Activated T-cell treated with anti-CD3 and anti-CD28 coated beads, Interleukin-2, amount 50 U/mL, for 48 hours (primary cell): ENCODE results near the gene WWC2.

ENCODE experiments used
- DNase-seq, 2 experiments: peaks; one replicate each; pipeline ENCODE4 v3.0.0-alpha.2; 2020

WWC2 gene

GRCh38 chr4:183335369-183335940 lies 236.4 kb downstream of the WWC2 start:
- DNase-seq: no peak

DNA sequence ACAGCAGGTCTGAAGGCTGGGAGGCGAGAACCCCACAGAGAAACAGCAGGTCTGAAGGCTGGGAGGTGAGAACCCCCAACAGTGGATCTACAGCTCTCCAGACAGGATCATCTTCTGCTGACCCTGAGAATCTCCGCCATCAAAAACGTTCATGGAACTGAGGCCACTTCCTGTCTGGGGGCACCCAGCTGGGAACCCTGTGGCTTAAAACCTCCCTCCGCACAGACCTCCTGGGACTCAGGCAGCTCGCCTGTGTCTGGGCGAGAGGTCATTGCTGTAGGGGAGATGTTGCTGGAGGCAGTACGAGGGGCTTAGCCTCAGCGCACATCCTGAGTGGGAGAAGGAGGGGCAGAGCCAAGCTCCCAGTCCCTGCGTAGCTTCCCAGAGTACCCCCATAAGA lies 238.3 kb downstream of the WWC2 start:
- no peak for DNase-seq

GRCh38 chr4:183337833-183338232 lies 238.8 kb downstream of the WWC2 start:
- no peak for DNase-seq

GRCh38 chr4:183342541-183343533 lies 243.8 kb downstream of the WWC2 start:
- DNase-seq: peak in 1 of 2 experiments; percentile 23

DNA sequence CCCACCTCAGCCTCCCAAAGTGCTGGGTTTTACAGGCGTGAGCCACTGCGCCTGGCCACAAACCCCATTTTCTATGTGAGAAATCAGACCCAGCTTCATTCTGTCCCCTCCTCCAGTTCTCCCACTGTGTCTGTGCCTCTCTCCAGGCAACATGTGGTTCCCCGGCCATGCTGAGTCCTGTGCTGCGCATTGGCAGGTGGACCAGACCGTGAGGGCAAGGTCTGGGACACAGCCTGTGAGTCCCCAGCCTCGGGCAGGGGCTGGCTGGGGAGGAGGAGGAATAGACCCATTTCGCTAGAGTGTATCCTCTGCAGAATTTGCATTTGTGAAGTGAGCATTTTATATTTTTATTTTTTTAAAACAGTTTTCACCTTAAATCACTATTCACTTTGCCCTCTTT lies 244.7 kb downstream of the WWC2 start:
- no peak for DNase-seq

GRCh38 chr4:183344523-183345255 lies 245.6 kb downstream of the WWC2 start:
- no peak for DNase-seq

DNA sequence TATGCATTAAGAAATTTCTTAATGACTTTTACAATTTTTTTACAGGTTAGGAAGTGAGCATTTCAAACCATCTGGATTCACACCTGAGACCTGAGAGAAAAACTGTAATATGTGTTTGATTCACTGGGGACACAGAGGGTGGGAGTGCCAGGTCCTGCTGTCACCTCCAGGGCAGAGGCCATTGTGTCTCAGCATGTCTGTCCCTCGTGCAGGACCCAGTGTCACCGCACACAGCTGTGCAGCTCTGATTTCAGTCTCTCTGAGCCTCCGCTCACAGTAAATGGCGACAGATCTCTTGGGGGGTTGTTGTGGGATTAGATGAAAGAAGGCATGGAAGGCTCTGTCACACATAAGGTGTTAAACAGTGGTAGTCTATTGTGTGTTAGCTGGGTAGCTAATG lies 246.2 kb downstream of the WWC2 start:
- no peak for DNase-seq

- no peak for DNase-seq
Measured at GRCh38 chr4:183347146-183347545, 248.1 kb downstream of the WWC2 start.

DNA sequence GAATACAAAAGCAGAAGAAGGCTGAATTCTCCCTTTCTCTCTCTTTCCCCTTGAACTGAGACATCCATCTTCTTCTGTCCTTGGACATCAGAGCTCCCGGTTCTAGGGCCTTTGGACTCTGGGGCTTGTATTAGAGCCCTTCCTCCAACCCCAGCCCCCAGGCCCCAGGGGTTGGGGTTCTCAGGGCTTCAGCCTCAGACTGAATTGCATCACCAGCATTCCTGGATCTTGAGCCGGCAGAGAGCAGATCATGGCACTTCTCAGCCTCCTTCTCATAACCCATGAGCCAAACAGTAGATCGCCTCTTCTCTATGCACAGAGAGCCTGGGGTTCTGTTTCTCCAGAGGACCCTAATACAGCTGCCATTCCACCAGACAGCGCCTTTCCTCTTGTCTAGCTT lies 248.5 kb downstream of the WWC2 start:
- DNase-seq: no peak

DNA sequence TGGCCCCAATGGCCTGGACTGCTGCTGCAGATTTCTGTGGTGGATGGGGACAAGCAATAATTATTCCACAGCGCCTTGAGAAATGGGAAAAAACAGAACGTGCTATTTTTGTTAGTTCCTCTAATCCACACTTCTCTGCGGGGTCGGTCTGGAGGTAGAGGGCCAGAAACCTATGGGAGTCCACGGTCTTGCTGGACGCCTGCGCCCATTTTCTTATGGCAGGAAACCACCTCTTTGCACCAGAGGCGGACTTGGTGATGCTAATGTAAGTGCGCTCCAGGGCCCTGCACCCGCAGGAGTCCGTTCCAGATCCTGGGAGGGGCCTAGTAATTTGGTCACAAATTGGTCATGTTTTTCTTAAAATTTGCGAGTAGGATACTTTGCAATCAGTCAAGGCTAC lies 249.1 kb downstream of the WWC2 start:
- DNase-seq: no peak

GRCh38 chr4:183348706-183349659 lies 249.9 kb downstream of the WWC2 start:
- DNase-seq: peak; percentile 51 to 61

GRCh38 chr4:183349673-183350072 lies 250.6 kb downstream of the WWC2 start:
- DNase-seq: peak in 1 of 2 experiments; percentile 26

GRCh38 chr4:183350317-183351071 lies 251.4 kb downstream of the WWC2 start:
- DNase-seq: no peak

DNA sequence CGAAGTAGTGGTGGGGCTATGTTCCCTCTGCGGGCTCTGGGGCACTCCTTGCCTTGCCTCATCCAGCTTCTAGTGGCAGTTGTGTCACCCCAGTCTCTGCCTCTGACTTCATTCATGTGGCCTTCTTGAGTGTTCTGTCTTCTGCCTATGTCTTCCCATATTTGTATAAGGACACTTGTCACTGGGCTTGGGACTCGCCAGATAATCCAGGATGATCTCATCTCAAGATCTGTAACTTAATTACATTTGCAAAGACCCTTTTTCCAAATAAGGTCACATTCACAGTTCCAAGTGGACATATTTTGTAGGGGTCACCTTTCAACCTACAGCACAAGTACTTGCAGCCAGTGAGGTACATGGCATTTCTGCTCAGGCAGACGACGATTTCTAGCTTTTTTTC lies 253.5 kb downstream of the WWC2 start:
- DNase-seq: no peak

GRCh38 chr4:183353557-183353956 lies 254.5 kb downstream of the WWC2 start:
- DNase-seq: no peak

GRCh38 chr4:183354219-183354618 lies 255.2 kb downstream of the WWC2 start:
- DNase-seq: no peak

- no peak for DNase-seq
Measured at GRCh38 chr4:183355405-183355804, 256.3 kb downstream of the WWC2 start.

DNA sequence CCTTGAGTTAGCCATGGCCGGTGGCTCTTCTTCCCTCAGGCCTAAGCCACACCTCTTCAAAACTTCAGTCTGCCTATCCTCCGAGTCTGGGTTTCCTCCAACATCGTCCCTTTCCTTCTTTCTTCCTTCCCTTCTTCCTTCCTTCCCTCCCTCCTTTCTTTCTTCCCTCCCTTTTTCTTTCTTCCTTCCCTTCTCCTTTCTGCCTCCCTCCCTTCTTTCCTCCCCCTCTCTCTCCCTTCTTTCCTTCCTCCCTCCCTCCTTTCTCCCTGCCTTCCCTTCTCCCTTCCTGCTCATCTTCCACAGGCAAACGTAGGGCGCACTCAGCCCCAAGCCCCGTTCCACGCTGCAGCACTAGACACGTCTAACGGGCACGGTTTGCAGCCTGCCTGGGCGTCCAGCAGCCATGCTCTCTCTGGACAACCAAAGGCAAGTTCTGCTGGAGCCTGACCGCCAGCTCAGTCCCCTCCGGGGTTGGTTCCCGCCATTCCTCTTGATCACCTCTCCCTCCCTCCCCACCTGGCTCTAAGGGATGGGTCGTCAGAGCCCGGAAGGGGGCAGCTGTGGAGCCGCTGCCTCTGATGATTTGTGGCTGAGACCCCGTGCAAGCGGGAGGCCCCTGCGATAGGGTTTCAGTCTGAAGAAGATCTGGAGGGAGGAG lies 257.2 kb downstream of the WWC2 start:
- DNase-seq: no peak

DNA sequence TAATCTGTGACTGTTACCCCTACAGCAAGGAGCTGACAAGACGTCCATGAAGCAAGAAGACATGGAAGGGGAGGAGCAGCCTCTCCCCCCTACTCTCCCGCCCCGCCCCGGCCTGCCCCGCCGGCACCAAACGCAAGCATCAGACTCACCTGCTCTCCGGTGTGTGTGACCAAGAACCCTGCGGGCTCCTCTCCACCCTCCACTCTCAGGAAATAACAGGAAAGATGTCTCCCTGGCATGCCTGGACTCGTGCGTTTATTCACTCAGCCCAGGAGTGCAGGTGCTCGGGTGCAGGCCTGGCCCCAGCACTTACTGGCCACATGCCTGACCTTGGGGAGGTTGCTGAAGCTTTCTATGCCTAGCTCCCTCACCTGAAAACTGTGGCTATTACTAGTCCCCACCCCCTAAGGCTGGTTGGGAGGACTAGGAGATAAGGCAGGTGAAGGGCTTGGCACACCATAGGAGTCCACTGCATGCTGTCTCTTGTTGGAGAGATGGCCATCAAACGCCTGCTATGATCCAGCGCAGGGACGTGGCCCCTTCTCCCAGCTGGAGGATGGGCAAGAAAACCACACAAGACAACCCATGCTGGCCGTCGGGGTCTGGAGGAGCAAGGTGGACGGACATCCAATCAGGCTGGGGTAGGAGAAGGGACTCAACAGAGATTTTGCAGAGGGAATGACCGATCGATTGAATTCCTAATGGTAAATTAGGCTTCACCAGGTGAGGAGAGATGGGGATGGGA lies 258.0 kb downstream of the WWC2 start:
- no peak for DNase-seq

GRCh38 chr4:183358215-183358755 lies 259.2 kb downstream of the WWC2 start:
- DNase-seq: no peak
